ENCODE results near the gene SLCO1B3.

The SLCO1B3 gene

DNA sequence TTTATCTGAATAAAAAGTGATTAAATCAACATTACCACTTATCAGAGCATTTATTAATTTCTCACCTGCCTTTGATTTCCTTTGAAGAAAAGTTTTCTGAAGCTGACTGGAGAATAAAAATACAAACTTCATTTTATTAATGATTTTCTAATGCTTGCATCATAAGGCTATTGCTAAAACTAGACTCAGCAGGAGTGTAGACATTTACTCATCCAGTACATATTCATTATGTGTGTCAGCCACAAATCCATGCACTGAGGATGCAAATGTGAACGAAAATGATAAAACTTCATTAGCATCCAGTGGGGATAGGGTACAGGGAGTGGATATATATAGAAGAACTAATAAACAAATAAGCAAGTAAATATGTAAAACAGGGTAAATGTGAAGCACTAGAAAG is 74.6 kb downstream of the SLCO1B3 start:
- no peak for DNase-seq

DNA sequence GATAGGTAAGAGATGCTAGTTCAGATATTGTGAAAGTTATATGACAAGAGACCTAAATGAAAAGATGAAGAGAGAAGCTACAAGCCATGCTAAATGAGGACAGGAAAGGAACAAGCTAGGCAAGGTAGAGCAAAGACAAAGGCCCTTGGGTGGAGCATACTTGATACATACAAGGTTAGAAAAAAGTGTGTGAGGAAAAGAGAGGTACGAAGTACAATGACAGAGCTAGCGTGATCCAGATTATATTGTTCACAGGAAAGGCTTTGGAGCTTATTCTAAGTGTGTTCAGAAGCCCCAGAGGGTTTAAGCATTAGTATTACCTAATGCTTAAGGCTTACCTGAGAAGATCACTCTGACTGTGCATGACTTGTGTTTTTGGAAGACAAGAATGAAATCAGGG is 75.0 kb downstream of the SLCO1B3 start:
- no peak for DNase-seq

GRCh38 chr12:20917269-20917668 is 106.8 kb downstream of the SLCO1B3 start:
- no peak for DNase-seq

GRCh38 chr12:20917819-20918218 is 107.3 kb downstream of the SLCO1B3 start:
- DNase-seq: no peak

DNA sequence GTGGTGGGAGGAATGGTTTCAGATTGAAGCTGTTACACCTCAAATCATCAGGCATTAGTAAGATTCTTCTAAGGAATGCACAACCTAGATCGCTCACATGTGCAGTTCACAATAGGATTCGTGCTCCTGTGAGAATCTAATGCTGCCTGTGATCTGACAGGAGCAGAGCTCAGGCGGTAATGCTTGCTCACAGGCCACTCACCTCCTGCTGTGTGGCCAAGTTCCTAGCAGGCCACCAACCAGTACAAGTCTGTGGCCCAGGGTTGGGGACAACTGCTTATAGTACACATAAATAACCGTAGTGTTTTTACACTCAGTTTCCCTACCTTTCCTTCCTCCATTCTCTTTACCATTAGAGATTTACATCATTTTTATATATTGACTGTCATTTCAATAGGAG is 121.4 kb downstream of the SLCO1B3 start:
- DNase-seq: no peak

DNA sequence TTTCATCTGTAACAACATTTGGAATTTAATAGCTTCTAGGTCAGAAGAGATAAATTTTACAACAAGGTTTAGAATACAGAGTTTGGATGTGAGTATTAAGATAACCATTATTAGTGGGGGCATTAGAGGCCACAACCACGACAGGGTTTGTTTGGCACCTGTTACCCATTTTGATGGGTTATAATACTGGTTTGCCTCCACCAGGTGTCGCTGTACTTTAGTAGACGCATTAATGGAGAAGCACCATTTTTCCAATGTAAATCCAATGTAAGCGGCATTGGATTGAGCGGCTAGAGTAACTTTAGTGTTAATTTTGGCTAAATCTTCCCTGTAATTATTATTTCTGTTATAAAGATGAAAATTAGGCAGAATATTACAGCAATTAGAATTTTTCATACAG is 136.2 kb downstream of the SLCO1B3 start:
- no peak for DNase-seq

DNA sequence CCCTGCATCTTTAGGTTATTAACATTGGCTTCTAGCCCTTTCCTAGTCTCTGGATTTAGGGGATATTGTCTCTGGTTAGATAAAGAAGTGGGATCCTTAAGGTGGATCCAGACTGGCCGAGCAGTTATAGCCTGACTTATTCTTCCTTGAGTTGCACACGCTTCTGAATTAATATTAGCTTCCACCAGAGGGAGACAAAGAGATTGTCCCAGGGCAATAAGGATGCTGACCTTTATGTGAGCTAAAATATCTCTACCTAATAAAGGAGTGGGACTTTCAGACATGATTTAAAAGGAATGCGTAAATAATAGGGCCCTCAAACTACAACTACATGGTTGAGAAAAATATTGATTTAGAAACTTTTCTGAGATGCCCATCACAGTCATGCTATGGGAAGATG is 139.7 kb downstream of the SLCO1B3 start:
- DNase-seq: no peak

GRCh38 chr12:20963303-20963702 is 152.8 kb downstream of the SLCO1B3 start:
- no peak for DNase-seq

DNA sequence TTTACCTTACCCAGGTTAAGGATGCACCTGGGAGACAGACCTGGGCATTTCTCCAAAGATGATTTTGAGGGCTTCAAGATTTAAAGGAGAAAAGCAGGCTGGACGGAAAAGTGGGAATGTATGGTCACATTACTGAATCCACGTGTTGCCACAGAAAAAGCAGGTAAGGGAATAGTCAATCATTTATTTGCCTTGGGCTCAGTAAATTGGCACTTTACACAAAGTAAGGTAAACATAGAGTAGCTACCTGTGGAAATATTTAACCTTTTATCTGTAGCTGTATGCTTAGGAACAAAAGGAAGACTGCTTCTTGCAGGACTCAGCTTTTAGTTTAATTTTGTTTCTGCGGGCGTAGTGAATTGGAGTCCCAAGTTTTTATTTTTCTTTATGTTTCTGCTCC is 153.3 kb downstream of the SLCO1B3 start:
- no peak for DNase-seq

All from SHP77 treated with DMSO at 0.1 percent for 48 hours (cell line).